ENCODE measurements around the gene PLAGL2.

GRCh38 chr20:32205110-32205842 lies 2.3 kb downstream of the PLAGL2 start:
- no peak for TF ChIP-seq CTCF (IDR thresholded peaks at IDR 0.05)
- no peak for TF ChIP-seq EZH2phosphoT487 (IDR thresholded peaks at IDR 0.05)
